ENCODE results near the gene AVPR2.

DNA sequence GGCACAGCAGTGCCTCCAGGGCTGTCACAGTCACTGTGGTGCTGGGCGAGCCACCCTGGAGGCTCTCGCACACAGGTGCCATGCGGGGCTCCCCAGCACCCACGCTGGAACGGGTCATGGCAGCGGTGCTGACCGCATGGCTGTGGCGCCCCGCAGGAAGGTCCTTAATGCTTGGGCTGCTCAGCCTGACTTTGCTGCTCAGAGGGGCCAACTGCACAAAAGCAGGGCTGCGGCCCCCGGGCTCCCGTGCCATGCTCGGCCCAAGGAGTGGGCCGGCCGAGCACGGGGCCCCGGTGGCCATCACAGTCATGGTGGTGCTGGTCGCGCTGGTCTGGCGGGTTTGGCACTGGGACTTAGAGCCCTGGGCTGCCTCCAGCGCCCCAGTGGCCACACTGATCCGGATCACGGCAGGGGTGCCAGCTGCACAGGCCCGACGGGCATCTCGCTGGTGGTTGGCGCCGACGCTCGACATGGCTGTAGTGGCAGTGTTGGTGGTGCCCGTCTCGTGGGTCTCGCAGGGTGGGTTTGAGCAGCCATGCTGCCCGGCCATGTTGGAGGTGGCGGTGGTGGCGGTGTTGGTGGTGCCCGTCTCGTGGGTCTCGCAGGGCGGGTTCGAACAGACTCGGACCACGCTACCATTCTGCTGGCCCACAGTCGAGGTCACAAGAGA, 50.2 kb downstream of the AVPR2 start:
- no peak for TF ChIP-seq POLR2A (IDR thresholded peaks at IDR 0.05; ENCODE audit: borderline replicate concordance, extremely low read depth, insufficient read depth, insufficient read length)
- TF ChIP-seq, protein P1, sequence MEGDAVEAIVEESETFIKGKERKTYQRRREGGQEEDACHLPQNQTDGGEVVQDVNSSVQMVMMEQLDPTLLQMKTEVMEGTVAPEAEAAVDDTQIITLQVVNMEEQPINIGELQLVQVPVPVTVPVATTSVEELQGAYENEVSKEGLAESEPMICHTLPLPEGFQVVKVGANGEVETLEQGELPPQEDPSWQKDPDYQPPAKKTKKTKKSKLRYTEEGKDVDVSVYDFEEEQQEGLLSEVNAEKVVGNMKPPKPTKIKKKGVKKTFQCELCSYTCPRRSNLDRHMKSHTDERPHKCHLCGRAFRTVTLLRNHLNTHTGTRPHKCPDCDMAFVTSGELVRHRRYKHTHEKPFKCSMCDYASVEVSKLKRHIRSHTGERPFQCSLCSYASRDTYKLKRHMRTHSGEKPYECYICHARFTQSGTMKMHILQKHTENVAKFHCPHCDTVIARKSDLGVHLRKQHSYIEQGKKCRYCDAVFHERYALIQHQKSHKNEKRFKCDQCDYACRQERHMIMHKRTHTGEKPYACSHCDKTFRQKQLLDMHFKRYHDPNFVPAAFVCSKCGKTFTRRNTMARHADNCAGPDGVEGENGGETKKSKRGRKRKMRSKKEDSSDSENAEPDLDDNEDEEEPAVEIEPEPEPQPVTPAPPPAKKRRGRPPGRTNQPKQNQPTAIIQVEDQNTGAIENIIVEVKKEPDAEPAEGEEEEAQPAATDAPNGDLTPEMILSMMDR (IDR thresholded peaks at IDR 0.05 in 2 of 3, conservative IDR thresholded peaks at IDR 0.05 in 1 of 3; ENCODE audit: borderline replicate concordance in 1 of 3, insufficient read depth in 1 of 3, low read depth in 2 of 3, low read length in 2 of 3): no peak
- no peak for TF ChIP-seq ZNF274 (IDR thresholded peaks at IDR 0.05; ENCODE audit: low read depth, low read length)
- TF ChIP-seq FOSL1 (IDR thresholded peaks at IDR 0.05; ENCODE audit: low read depth): no peak
- TF ChIP-seq EZH2 (IDR thresholded peaks at IDR 0.05): no peak
- TF ChIP-seq, protein P2, sequence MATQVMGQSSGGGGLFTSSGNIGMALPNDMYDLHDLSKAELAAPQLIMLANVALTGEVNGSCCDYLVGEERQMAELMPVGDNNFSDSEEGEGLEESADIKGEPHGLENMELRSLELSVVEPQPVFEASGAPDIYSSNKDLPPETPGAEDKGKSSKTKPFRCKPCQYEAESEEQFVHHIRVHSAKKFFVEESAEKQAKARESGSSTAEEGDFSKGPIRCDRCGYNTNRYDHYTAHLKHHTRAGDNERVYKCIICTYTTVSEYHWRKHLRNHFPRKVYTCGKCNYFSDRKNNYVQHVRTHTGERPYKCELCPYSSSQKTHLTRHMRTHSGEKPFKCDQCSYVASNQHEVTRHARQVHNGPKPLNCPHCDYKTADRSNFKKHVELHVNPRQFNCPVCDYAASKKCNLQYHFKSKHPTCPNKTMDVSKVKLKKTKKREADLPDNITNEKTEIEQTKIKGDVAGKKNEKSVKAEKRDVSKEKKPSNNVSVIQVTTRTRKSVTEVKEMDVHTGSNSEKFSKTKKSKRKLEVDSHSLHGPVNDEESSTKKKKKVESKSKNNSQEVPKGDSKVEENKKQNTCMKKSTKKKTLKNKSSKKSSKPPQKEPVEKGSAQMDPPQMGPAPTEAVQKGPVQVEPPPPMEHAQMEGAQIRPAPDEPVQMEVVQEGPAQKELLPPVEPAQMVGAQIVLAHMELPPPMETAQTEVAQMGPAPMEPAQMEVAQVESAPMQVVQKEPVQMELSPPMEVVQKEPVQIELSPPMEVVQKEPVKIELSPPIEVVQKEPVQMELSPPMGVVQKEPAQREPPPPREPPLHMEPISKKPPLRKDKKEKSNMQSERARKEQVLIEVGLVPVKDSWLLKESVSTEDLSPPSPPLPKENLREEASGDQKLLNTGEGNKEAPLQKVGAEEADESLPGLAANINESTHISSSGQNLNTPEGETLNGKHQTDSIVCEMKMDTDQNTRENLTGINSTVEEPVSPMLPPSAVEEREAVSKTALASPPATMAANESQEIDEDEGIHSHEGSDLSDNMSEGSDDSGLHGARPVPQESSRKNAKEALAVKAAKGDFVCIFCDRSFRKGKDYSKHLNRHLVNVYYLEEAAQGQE (IDR thresholded peaks at IDR 0.05; ENCODE audit: low read depth): no peak
- no peak for TF ChIP-seq POLR2AphosphoS5 (IDR thresholded peaks at IDR 0.05; ENCODE audit: low read depth, low read length)
- no peak for TF ChIP-seq SIN3A (IDR thresholded peaks at IDR 0.05; ENCODE audit: low read depth)
- no peak for TF ChIP-seq RAD21 (IDR thresholded peaks at IDR 0.05; ENCODE audit: low read depth)
- TF ChIP-seq SP1 (IDR thresholded peaks at IDR 0.05; ENCODE audit: low read depth): no peak
- TF ChIP-seq, protein P3, sequence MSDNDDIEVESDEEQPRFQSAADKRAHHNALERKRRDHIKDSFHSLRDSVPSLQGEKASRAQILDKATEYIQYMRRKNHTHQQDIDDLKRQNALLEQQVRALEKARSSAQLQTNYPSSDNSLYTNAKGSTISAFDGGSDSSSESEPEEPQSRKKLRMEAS (IDR thresholded peaks at IDR 0.05): no peak

Measured in HCT116 (cell line).